ENCODE results near the gene ITSN2.

Gene ITSN2

DNA sequence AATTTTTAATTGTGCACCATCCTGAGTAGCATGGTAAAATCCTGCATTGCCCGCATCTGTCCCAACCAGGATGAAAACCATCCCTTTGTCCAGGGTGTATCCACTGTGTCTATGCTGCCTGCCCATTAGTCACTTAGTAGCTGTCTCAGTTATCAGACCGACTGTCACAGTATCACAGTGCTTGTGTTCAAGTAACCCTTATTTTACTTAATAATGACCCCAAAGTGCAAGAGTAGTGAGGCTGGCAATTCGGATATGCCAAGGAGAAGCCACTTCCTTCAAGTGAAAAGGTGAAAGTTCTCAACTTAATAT, 8.8 kb downstream of the ITSN2 start:
- ChIA-PET POLR2A (interaction anchor here (1.3 kb wide), 1 partner anchor 9 kb away, joined by 5 read pairs; no protein-coding TSS in a partner anchor), CTCF (interaction anchor here (1.1 to 2.1 kb wide), 5 partner anchors 9 to 476 kb away, joined by 3 to 9 read pairs (median 5); partner anchors contain the start of genes ITSN2 and TP53I3)
- TF ChIP-seq, protein P1, sequence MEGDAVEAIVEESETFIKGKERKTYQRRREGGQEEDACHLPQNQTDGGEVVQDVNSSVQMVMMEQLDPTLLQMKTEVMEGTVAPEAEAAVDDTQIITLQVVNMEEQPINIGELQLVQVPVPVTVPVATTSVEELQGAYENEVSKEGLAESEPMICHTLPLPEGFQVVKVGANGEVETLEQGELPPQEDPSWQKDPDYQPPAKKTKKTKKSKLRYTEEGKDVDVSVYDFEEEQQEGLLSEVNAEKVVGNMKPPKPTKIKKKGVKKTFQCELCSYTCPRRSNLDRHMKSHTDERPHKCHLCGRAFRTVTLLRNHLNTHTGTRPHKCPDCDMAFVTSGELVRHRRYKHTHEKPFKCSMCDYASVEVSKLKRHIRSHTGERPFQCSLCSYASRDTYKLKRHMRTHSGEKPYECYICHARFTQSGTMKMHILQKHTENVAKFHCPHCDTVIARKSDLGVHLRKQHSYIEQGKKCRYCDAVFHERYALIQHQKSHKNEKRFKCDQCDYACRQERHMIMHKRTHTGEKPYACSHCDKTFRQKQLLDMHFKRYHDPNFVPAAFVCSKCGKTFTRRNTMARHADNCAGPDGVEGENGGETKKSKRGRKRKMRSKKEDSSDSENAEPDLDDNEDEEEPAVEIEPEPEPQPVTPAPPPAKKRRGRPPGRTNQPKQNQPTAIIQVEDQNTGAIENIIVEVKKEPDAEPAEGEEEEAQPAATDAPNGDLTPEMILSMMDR (IDR thresholded peaks at IDR 0.05; ENCODE audit: control extremely low read depth, extremely low read depth, low read depth, missing control alignments): no peak
- DNase-seq (ENCODE audit: extremely low spot score): no peak

DNA sequence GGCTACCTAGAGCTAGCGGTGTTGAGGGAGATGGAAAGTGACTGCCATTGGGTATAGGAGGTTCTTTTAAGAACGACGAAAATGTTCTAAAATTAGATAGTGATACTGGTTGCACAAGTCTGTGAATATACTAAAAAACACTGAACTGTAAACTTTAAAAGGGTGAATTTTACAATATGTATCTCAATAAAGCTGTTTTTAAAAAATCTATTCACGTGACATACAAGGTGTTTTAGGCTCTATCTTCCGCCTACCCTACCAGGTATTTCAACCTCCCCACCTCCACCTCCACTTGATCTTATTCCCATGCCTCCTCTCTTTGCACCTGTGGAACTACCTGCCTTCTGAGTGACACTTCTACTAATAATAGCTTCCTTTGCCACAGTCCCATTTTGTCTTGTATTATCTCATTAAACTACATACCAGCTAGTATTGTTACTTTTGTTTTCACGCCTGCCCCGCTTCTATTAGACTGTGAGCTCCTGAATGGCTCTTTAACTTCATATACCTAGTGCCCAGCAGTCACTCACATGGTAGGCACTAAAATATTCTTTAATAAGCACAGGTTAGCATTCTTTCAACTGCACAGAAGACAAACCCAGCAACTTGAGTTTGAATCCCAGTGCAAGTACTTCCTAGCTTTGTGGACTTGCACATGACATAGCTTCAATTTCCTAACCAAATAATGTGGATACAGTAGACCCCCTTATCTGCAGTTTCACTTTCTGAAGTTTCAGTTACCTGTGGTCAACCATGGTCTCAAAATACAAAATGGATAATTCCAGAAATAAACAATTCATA, 9.3 kb downstream of the ITSN2 start:
- CTCF ChIA-PET: interaction anchor here (1.0 to 2.1 kb wide), 8 partner anchors 9 to 477 kb away, joined by 3 to 9 read pairs (median 4); partner anchors contain the start of genes ITSN2 and TP53I3
- no peak for DNase-seq (ENCODE audit: extremely low spot score)
- TF ChIP-seq, protein P1 (IDR thresholded peaks at IDR 0.05; ENCODE audit: control extremely low read depth, extremely low read depth, low read depth, missing control alignments): no peak
- POLR2A ChIA-PET: interaction anchor here (1.3 kb wide), 1 partner anchor 9 kb away, joined by 5 read pairs; no protein-coding TSS in a partner anchor

DNA sequence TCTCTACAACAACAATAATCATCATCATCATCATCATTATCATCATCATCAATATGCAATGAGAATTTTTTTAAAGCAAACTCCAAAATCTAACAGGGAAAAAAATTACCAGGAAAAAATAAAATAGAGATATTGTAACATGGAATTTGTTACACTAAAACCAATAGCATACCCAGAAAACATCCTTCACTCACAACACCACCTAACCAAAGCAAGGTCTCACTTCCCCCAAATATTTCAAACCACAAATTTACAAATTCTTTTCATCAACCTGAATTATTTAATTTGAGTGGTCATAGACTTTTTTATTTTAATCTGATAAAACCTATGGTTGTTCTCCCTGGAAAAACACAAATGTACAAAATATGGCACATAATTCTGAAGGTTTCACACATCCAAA, 11.2 kb downstream of the ITSN2 start:
- no peak for DNase-seq (ENCODE audit: extremely low spot score)
- POLR2A ChIA-PET: interaction anchor here (0.8 to 1.0 kb wide), 2 partner anchors 16 to 409 kb away, joined by 3 to 8 read pairs; no protein-coding TSS in a partner anchor
- TF ChIP-seq, protein P1 (IDR thresholded peaks at IDR 0.05; ENCODE audit: control extremely low read depth, extremely low read depth, low read depth, missing control alignments): no peak
- CTCF ChIA-PET: interaction anchor here (1.5 kb wide), 3 partner anchors 9 to 27 kb away, joined by 3 to 5 read pairs (median 3); no protein-coding TSS in a partner anchor

GRCh38 chr2:24345937-24346336, 14.4 kb downstream of the ITSN2 start:
- DNase-seq (ENCODE audit: extremely low spot score): no peak
- ChIA-PET POLR2A (no interaction called here), CTCF (interaction anchor here (1.5 kb wide), 1 partner anchor 16 kb away, joined by 4 read pairs; no protein-coding TSS in a partner anchor)
- TF ChIP-seq, protein P1 (IDR thresholded peaks at IDR 0.05; ENCODE audit: control extremely low read depth, extremely low read depth, low read depth, missing control alignments): no peak

DNA sequence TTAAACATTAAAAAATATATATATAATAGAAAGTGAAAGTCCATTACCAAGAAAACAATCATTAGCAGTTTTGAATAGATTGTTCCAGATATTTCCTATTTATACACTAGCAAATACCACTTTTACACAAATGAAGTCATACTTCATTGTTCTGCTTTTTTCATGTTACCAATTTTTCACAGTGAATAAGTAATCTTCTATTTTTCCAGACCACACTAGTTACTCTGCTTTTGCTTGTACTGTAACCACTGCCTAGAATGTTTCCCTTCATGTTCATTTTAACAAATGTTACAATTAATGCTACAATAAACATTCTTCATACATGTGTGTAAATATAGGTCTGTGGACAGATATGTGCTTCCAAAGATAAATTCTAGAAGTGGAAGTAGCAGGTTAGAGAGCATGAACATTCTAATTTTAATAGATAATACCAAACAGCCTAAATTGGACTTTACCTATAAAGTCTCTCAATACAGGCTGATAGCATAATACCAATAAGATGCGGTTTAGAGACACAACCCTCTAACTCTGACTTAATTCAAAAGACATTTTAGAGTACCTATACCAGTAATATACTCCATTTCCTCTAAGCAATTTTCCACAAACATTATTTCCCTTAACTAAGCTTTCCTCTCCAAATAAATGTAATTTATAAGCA, 17.0 kb downstream of the ITSN2 start:
- POLR2A ChIA-PET: interaction anchor here (1.9 kb wide), 1 partner anchor 17 kb away, joined by 13 read pairs; the partner anchor contains the start of gene ITSN2
- CTCF ChIA-PET: no interaction called here
- TF ChIP-seq, protein P1 (IDR thresholded peaks at IDR 0.05; ENCODE audit: control extremely low read depth, extremely low read depth, low read depth, missing control alignments): no peak
- DNase-seq (ENCODE audit: extremely low spot score): no peak
